ENCODE data around the gene SCN7A. TPM values are rescaled to one million over a fixed set of nuclear protein-coding genes. Genes with fewer than 3 reads are reported as not detected.
A peak's percentile ranks its signal among the peaks of the same experiment; 100 is the strongest.

The SCN7A gene
- total RNA-seq, 1 experiment from 2014 or later: not detected

DNA sequence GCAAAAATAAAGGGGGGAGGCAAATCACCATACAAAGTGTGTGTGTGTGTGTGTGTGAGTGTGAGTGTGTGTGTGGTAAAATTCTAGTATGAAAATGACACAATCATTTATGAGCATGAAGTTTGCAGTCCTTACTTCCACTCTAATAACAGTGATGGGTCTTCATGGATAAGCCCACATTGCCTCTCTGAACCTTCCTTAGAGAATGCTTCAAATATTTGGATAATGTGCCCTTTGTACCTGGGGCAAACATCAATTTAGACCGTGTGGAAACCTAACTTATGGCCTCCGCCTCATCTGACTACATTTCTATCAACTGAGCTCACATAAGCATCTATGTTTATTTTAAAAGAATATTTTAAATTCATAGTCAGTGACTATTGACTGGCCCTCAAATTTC, 122.0 kb downstream of the SCN7A start:
- Mint-ChIP-seq H3K4me1 (ENCODE audit: insufficient read depth, unreplicated experiment) (peaks cover 6% of the 10 kb centered on the region), H3K27ac (ENCODE audit: low read depth, unreplicated experiment) (no peak overlapping the region), H3K4me3 (ENCODE audit: unreplicated experiment) (no peak overlapping the region), H3K36me3 (ENCODE audit: insufficient read depth, unreplicated experiment) (no peaks in the 10 kb centered on the region), H3K9me3 (ENCODE audit: unreplicated experiment) (no peaks in the 10 kb centered on the region), H3K27me3 (ENCODE audit: insufficient read depth, unreplicated experiment) (peaks cover 33% of the 10 kb centered on the region)
- CTCF ChIA-PET: interaction anchor here (0.7 kb wide), 1 partner anchor 11 kb away, joined by 5 read pairs; no protein-coding TSS in a partner anchor
- no peak for DNase-seq (ENCODE audit: unreplicated experiment)
- TF ChIP-seq, protein P1, sequence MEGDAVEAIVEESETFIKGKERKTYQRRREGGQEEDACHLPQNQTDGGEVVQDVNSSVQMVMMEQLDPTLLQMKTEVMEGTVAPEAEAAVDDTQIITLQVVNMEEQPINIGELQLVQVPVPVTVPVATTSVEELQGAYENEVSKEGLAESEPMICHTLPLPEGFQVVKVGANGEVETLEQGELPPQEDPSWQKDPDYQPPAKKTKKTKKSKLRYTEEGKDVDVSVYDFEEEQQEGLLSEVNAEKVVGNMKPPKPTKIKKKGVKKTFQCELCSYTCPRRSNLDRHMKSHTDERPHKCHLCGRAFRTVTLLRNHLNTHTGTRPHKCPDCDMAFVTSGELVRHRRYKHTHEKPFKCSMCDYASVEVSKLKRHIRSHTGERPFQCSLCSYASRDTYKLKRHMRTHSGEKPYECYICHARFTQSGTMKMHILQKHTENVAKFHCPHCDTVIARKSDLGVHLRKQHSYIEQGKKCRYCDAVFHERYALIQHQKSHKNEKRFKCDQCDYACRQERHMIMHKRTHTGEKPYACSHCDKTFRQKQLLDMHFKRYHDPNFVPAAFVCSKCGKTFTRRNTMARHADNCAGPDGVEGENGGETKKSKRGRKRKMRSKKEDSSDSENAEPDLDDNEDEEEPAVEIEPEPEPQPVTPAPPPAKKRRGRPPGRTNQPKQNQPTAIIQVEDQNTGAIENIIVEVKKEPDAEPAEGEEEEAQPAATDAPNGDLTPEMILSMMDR (IDR thresholded peaks at IDR 0.05; ENCODE audit: unreplicated experiment): no peak
- BruUV-seq (replicated peaks): no TSS peak
- POLR2A ChIA-PET: interaction anchor here (1.2 kb wide), 1 partner anchor 22 kb away, joined by 4 read pairs; no protein-coding TSS in a partner anchor
- intact Hi-C loops (cut with micrococcal nuclease): no loop called here

DNA sequence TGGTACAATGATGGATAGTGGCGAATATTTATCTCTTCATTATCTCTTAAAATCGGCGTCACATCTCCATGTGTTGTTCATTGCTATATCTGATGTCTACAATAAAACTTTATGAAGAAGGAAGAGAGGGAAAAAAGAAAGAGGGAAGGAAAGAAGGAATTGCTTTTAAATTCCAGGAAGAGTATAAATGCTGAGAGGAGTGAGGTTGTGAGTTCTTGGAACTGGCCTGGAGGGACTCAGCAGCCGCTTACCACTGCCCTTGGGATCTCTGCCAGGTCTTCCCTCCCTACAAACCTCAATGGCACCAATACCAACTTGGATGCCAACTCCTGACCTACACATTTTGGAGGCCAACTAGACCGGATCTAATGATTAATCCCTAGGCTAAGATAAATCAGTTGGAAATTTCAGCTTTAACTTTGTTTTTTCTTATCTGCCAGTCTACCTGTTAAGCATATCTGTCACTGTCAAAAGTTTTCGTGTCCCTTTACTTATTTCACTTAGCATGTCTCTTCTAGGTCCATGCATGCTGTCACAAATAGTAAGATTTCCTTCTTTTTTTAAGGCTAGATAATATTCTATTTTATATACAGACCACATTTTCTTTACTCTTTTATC, 128.1 kb downstream of the SCN7A start:
- TF ChIP-seq, protein P1 (IDR thresholded peaks at IDR 0.05; ENCODE audit: unreplicated experiment): no peak
- peaks cover 9% of the 10 kb centered on the region for H3K4me1 Mint-ChIP-seq (ENCODE audit: insufficient read depth, unreplicated experiment)

DNA sequence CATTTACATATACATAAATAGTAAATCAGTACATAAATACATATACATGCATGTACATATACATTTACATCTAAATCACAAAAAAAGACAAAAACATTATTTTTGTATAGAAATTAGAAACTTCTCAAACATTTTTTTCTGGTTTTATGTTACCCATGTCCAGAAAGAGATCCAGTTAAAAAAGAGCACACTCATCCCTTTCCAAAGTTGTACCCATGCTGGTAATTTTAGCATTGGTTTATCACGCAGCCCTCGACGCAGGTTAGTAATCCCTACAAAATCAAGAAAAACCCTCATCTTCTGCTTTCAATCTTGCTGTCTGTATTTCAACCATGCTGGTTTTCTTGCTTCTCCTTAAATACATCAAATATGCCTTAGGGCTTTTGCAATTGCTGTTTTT, 128.8 kb downstream of the SCN7A start:
- Mint-ChIP-seq H3K9me3 (ENCODE audit: unreplicated experiment) (no peaks in the 10 kb centered on the region), H3K4me1 (ENCODE audit: insufficient read depth, unreplicated experiment) (peaks cover 9% of the 10 kb centered on the region), H3K27me3 (ENCODE audit: insufficient read depth, unreplicated experiment) (peaks cover 58% of the 10 kb centered on the region), H3K36me3 (ENCODE audit: insufficient read depth, unreplicated experiment) (no peaks in the 10 kb centered on the region), H3K27ac (ENCODE audit: low read depth, unreplicated experiment) (no peak overlapping the region), H3K4me3 (ENCODE audit: unreplicated experiment) (no peak overlapping the region)
- no TSS peak for BruUV-seq (replicated peaks)
- POLR2A ChIA-PET: no interaction called here
- DNase-seq (ENCODE audit: unreplicated experiment): no peak
- TF ChIP-seq, protein P1 (IDR thresholded peaks at IDR 0.05; ENCODE audit: unreplicated experiment): no peak
- intact Hi-C loops (cut with micrococcal nuclease): no loop called here
- CTCF ChIA-PET: no interaction called here

More for the DNA sequence above, 128.1 kb downstream of the SCN7A start:
- Mint-ChIP-seq H3K36me3 (ENCODE audit: insufficient read depth, unreplicated experiment) (no peaks in the 10 kb centered on the region), H3K27me3 (ENCODE audit: insufficient read depth, unreplicated experiment) (peaks cover 58% of the 10 kb centered on the region), H3K4me3 (ENCODE audit: unreplicated experiment) (no peak overlapping the region), H3K9me3 (ENCODE audit: unreplicated experiment) (no peaks in the 10 kb centered on the region), H3K27ac (ENCODE audit: low read depth, unreplicated experiment) (no peak overlapping the region)
- peak; percentile 14 for DNase-seq (ENCODE audit: unreplicated experiment)
- ChIA-PET CTCF (interaction anchor here (1.2 to 1.5 kb wide), 2 partner anchors 18 to 19 kb away, joined by 3 to 4 read pairs; no protein-coding TSS in a partner anchor), POLR2A (interaction anchor here (1.3 kb wide), 1 partner anchor 19 kb away, joined by 4 read pairs; no protein-coding TSS in a partner anchor)
- intact Hi-C loops (cut with micrococcal nuclease): no loop called here
- BruUV-seq (replicated peaks): no TSS peak

DNA sequence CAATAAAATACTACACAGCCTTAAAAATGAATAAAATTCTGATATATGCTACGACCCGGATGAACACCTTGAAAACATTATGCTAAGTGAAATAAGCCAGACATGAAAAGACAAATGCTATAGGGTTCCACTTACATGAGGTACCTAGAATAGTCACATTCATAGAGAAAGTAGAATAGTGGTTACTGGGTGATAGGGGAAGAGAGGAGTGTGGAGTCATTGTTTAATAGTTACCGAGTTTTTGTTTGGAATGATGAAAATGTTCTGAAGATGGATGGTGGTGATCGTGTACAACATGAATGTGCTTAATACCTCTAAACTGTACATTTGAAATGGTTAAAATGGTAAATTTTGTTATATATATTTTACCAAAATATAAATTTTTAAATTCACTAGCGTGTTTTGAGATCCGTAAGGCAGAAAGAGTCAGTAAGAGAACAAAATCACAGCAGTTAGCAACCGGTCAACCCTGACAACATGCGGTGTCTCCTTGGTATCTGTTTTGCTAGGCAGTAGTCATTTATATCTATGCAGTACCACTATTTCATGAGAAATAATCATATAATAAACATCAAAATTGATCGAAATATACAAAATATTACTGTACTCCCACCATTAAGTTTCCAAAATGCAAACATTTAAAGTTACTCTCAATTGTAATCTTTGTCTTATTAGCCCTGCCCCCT, 129.4 kb downstream of the SCN7A start:
- POLR2A ChIA-PET: no interaction called here
- Mint-ChIP-seq H3K27ac (ENCODE audit: low read depth, unreplicated experiment) (no peak overlapping the region), H3K27me3 (ENCODE audit: insufficient read depth, unreplicated experiment) (peaks cover 58% of the 10 kb centered on the region), H3K4me1 (ENCODE audit: insufficient read depth, unreplicated experiment) (peaks cover 9% of the 10 kb centered on the region), H3K36me3 (ENCODE audit: insufficient read depth, unreplicated experiment) (no peaks in the 10 kb centered on the region), H3K4me3 (ENCODE audit: unreplicated experiment) (no peak overlapping the region), H3K9me3 (ENCODE audit: unreplicated experiment) (no peaks in the 10 kb centered on the region)
- TF ChIP-seq, protein P1 (IDR thresholded peaks at IDR 0.05; ENCODE audit: unreplicated experiment): no peak
- CTCF ChIA-PET: no interaction called here
- BruUV-seq (replicated peaks): no TSS peak
- intact Hi-C loops (cut with micrococcal nuclease): no loop called here
- no peak for DNase-seq (ENCODE audit: unreplicated experiment)
